WERI-Rb-1 (cell line): Measurements from ENCODE around the gene TDRD7.

Source experiments
- DNase-seq: peaks from one replicate; pipeline ENCODE4 v3.0.0-alpha.2; 2020
- H3K27ac ChIP-seq: fragments of 250-450 bp; sonication (Bioruptor Pico); 2 replicates; pipeline ENCODE4 v1.5.1; 2020; ENCODE audit warnings: mild to moderate bottlenecking, moderate library complexity
- H3K27me3 ChIP-seq: fragments of 250-450 bp; sonication (Bioruptor Pico); 2 replicates; pipeline ENCODE4 v1.5.1; 2021; ENCODE audit warnings: mild to moderate bottlenecking, low read depth, moderate library complexity; ENCODE audit not compliant: insufficient read depth, severe bottlenecking
- H3K36me3 ChIP-seq: fragments of 250-450 bp; sonication (Bioruptor Pico); 2 replicates; pipeline ENCODE4 v1.5.1; 2020; ENCODE audit warnings: mild to moderate bottlenecking, moderate library complexity
- H3K4me3 ChIP-seq: 2 replicates; pipeline ENCODE4 v1.5.1; 2011; ENCODE audit warnings: low read depth, mild to moderate bottlenecking, control low read depth, low read length
- H3K9me3 ChIP-seq: fragments of 250-450 bp; sonication (Bioruptor Pico); 2 replicates; pipeline ENCODE4 v1.5.1; 2021; ENCODE audit warnings: mild to moderate bottlenecking, moderate library complexity; ENCODE audit not compliant: severe bottlenecking
- CTCF ChIP-seq: IDR thresholded peaks from 2 replicates; pipeline ENCODE4 v1.5.1; 2011; ENCODE audit warnings: low read depth, mild to moderate bottlenecking, control low read depth, inconsistent platforms, low read length

The TDRD7 gene

GRCh38 chr9:97500263-97500662 is 88.4 kb downstream of the TDRD7 start:
- Histone ChIP-seq H3K4me3 (no peak overlapping the region), H3K36me3 (peaks cover 4% of the 10 kb centered on the region; the same call in 1 of the 2 replicates), H3K27me3 (peaks cover 17% of the 10 kb centered on the region), H3K9me3 (no peaks in the 10 kb centered on the region), H3K27ac (no peak overlapping the region)
- no peak for DNase-seq
- no peak for TF ChIP-seq CTCF

GRCh38 chr9:97500765-97501176 is 88.9 kb downstream of the TDRD7 start:
- Histone ChIP-seq H3K9me3 (no peaks in the 10 kb centered on the region), H3K27ac (no peak overlapping the region), H3K36me3 (peaks cover 4% of the 10 kb centered on the region; the same call in 1 of the 2 replicates), H3K4me3 (peak overlapping the region; percentile 42), H3K27me3 (peaks cover 17% of the 10 kb centered on the region)
- no peak for TF ChIP-seq CTCF
- DNase-seq: no peak

- Histone ChIP-seq H3K4me3 (peak within 1 kb of the TSS; percentile 62), H3K27ac (no peak within 1 kb of the TSS)
- DNase-seq: peak; percentile 69
Measured at GRCh38 chr9:97501177-97501971, 89.5 kb downstream of the TDRD7 start, which contains the start of gene TMOD1. Gene TMOD1 (plus strand): TSS chr9:97501666. CDS start chr9:97524189, 22,523 bp downstream.

GRCh38 chr9:97501972-97502221 is 90.0 kb downstream of the TDRD7 start:
- Histone ChIP-seq H3K9me3 (no peaks in the 10 kb centered on the region), H3K4me3 (peak overlapping the region; percentile 62), H3K36me3 (no peaks in the 10 kb centered on the region), H3K27ac (no peak overlapping the region), H3K27me3 (peaks cover 17% of the 10 kb centered on the region)
- DNase-seq: no peak
- no peak for TF ChIP-seq CTCF

More at GRCh38 chr9:97501177-97501971, 89.5 kb downstream of the TDRD7 start, which contains the start of gene TMOD1:
- Histone ChIP-seq H3K36me3 (peaks cover under 1% of the 10 kb centered on the region; the same call in 1 of the 2 replicates), H3K9me3 (no peaks in the 10 kb centered on the region), H3K27me3 (peaks cover 17% of the 10 kb centered on the region)
- peak; percentile 34; the same call in 1 of the 2 replicates for TF ChIP-seq CTCF

GRCh38 chr9:97502222-97502983 is 90.5 kb downstream of the TDRD7 start:
- Histone ChIP-seq H3K27me3 (peaks cover 17% of the 10 kb centered on the region), H3K27ac (no peak overlapping the region), H3K36me3 (no peaks in the 10 kb centered on the region), H3K9me3 (no peaks in the 10 kb centered on the region), H3K4me3 (peak overlapping the region; percentile 62)
- TF ChIP-seq CTCF: no peak
- DNase-seq: no peak
